Ovary (tissue), 9 donors: ENCODE data around the gene PTPRH. TPM values are rescaled to one million over a fixed set of nuclear protein-coding genes. Genes with fewer than 3 reads are reported as not detected.

Experiments
- DNase-seq, 5 donors: peaks; one replicate each; pipeline ENCODE4 v3.0.0-alpha.2; 2019 to 2020
- H3K27ac ChIP-seq, 2 donors: fragments of 200-600 bp; one replicate each; pipeline versions ENCODE4 v1.5.1 to v1.8.0; 2019 to 2022
- H3K27me3 ChIP-seq: fragments of 200-600 bp; one replicate; pipeline ENCODE4 v1.8.0; 2022
- H3K36me3 ChIP-seq: fragments of 200-600 bp; sonication (generic); one replicate; pipeline ENCODE4 v1.5.1; 2019
- H3K4me1 ChIP-seq: one replicate; pipeline ENCODE4 v1.8.1; 2013; ENCODE audit warnings: mild to moderate bottlenecking, moderate library complexity; ENCODE audit not compliant: insufficient read depth
- H3K4me3 ChIP-seq: fragments of 200-600 bp; sonication (generic); one replicate; pipeline ENCODE4 v1.5.1; 2017
- H3K9me3 ChIP-seq, 2 donors: fragments of 200-600 bp in 1 of 2; sonication (generic) in 1 of 2; one replicate each; pipeline versions ENCODE4 v1.5.1 to v1.8.1; 2013 to 2019; ENCODE audit warnings: mild to moderate bottlenecking in 1 of 2, moderate library complexity in 1 of 2
- CTCF ChIP-seq, 3 donors: fragments of 450-650 bp in 2 of 3; fragments of 200-600 bp in 1 of 3; IDR thresholded peaks; one replicate each; pipeline versions ENCODE4 v1.5.1 to v1.8.0; 2016 to 2022; ENCODE audit warnings: antibody characterized with exemption in 3 of 3, mild to moderate bottlenecking in 1 of 3
- EP300 ChIP-seq: sonication (generic); formaldehyde crosslinking; IDR thresholded peaks from one replicate; pipeline ENCODE4 v1.6.1; 2017; ENCODE audit warnings: antibody characterized with exemption
- POLR2A ChIP-seq: fragments of 450-650 bp; IDR thresholded peaks from one replicate; pipeline ENCODE4 v1.6.1; 2017; ENCODE audit warnings: antibody characterized with exemption, mild to moderate bottlenecking, moderate library complexity
- WGBS, 3 donors: extraction: QIAGEN DNeasy Blood & Tissue Kit in 1 of 3; methylation state at CpG; one replicate each; pipeline versions ENCODE4 v1.1.5 to v1.1.7; 2013 to 2017; 5-methylcytosine and 5-hydroxymethylcytosine counted together
- intact Hi-C, 4 donors: fragments of 100-400 bp; cut with DNase I; formaldehyde crosslinking; loops; one replicate each; pipeline versions ENCODE4 v1.11.0 to v1.15.1; 2022 to 2023
- microRNA-seq, 3 donors: library from miRNA; unstranded; fragments of <30 nt; microRNA quantifications; one replicate each; pipeline versions ENCODE4 to v1.2.0, GENCODE V29; 2019 to 2020
- polyA plus RNA-seq, 2 donors: library from polyadenylated mRNA; stranded (reverse); fragments of 200-250 nt in 1 of 2; fragments of 350-450 nt in 1 of 2; fragmentation: Illumina TruSeq in 1 of 2; extraction: RNeasy Lipid Tissue Mini Kit (QIAGEN cat#74804) in 1 of 2; gene quantifications; one replicate each; pipeline ENCODE4 v1.2.3, GENCODE V29; 2013 to 2014
- small RNA-seq: library from RNA; depleted of rRNA; stranded (forward); fragments of <200 nt; gene quantifications from one replicate; pipeline ENCODE3, GENCODE V24; 2016
- total RNA-seq, 7 donors: library from RNA; depleted of rRNA in 2 of 7; stranded (reverse); fragments of >200 nt in 2 of 7; fragmentation: NEBNext Ultra II Directional in 3 of 7; extraction: Animal tissue kit (Norgen Biotek cat#: 25700) in 3 of 7; gene quantifications; one replicate each; pipeline versions ENCODE4 v1.1.0 to v1.2.4, GENCODE V29; 2016 to 2023
- donor health status: DM: no; HTN: no; CAD: no; lungs with moderate emphysema.
- donor health status: DM: no; HTN: no; CAD: no.
- donor health status: Bipolar disorder and iron deficiency.
- donor health status: DM: yes; HTN: yes; CAD: no.
- donor health status: DM: no; HTN: no; CAD: no.
- donor health status: DM: yes; HTN: yes; CAD: no.

PTPRH gene
- total and polyA plus RNA-seq, 9 donors = 0.23 to 4.6 (median 1.2) TPM

- Histone ChIP-seq H3K9me3 (no peaks in the 10 kb centered on the region), H3K27me3 (no peaks in the 10 kb centered on the region), H3K4me1 (no peaks in the 10 kb centered on the region), H3K4me3 (no peak overlapping the region), H3K36me3 (no peaks in the 10 kb centered on the region), H3K27ac (no peak overlapping the region)
- WGBS, 3 donors = 24 to 59% (median 46%) methylated on average over 14 of the region's 14 CpGs
- intact Hi-C loops = no loop called here
- no peak for DNase-seq
- TF ChIP-seq EP300 (no peak), CTCF (IDR thresholded peaks at IDR 0.05) (no peak), POLR2A (no peak)
Measured at GRCh38 chr19:55132453-55133129, 76.7 kb downstream of the PTPRH start.

- Histone ChIP-seq H3K9me3 (no peaks in the 10 kb centered on the region), H3K4me3 (no peak overlapping the region), H3K36me3 (no peaks in the 10 kb centered on the region), H3K27me3 (no peaks in the 10 kb centered on the region), H3K27ac (no peak overlapping the region), H3K4me1 (no peaks in the 10 kb centered on the region)
- WGBS, 3 donors = 78 to 88% (median 84%) methylated on average over 16 of the region's 16 CpGs
- TF ChIP-seq EP300 (no peak), POLR2A (no peak), CTCF (IDR thresholded peaks at IDR 0.05) (no peak)
- intact Hi-C loops = no loop called here
- DNase-seq = no peak
Measured at GRCh38 chr19:55131421-55131820, 77.9 kb downstream of the PTPRH start.

Small RNA genes within 50 kb of the gene (microRNA-seq; reads per million reads assigned to microRNA genes)
- 0 to 0.95 (median 0.71) reads per million in 3 donors for gene MIR6802
- gene MIR6803 = 1.8 to 8.0 (median 3.0) reads per million in 3 donors
- gene MIR6804 = 0 to 0.63 (median 0.38) reads per million in 3 donors

Small RNA genes within 50 kb of the gene (small RNA-seq; reads per million reads assigned to genes)
- not detected for gene MIR6802
- not detected for gene MIR6803
- not detected for gene MIR6804
- not detected for gene RF01210

Other genes with a start within 250 kb of the PTPRH start
- 1 to 10 TPM in 3 of 7 donors, under 1 TPM in 3, not detected in 1; 0.15 to 3.8 (median 1.5) TPM for gene NLRP2, start 243.1 kb downstream of the PTPRH start, total RNA-seq
- 1 to 10 TPM; 1.6 to 4.2 TPM for gene NLRP2, start 243.1 kb downstream of the PTPRH start, polyA plus RNA-seq
- 1 to 10 TPM in 1 of 7 donors, under 1 TPM in 5, not detected in 1; 0.35 to 1.6 (median 0.57) TPM for gene GP6, start 171.2 kb downstream of the PTPRH start, total RNA-seq
- under 1 TPM; 0.16 to 0.20 TPM for gene GP6, start 171.2 kb downstream of the PTPRH start, polyA plus RNA-seq
- 10 to 100 TPM in 6 of 7 donors, 1 to 10 TPM in 1; 7.8 to 17.3 (median 12.0) TPM for gene RDH13, start 146.4 kb downstream of the PTPRH start, total RNA-seq
- gene RDH13, start 146.4 kb downstream of the PTPRH start, polyA plus RNA-seq = 10 to 100 TPM in 1 of 2 donors, 1 to 10 TPM in 1; 8.3 to 10.1 TPM
- gene EPS8L1, start 133.6 kb downstream of the PTPRH start, total RNA-seq = 100 to 1,000 TPM in 1 of 7 donors, 10 to 100 TPM in 2, 1 to 10 TPM in 3, under 1 TPM in 1; 0.88 to 142 (median 9.5) TPM
- gene EPS8L1, start 133.6 kb downstream of the PTPRH start, polyA plus RNA-seq = 1 to 10 TPM in 1 of 2 donors, under 1 TPM in 1; 0.87 to 2.8 TPM
- gene PPP1R12C, start 91.9 kb downstream of the PTPRH start, total RNA-seq = 100 to 1,000 TPM in 4 of 7 donors, 10 to 100 TPM in 3; 45.4 to 152 (median 110) TPM
- gene PPP1R12C, start 91.9 kb downstream of the PTPRH start, polyA plus RNA-seq = 100 to 1,000 TPM in 1 of 2 donors, 10 to 100 TPM in 1; 21.4 to 118 TPM
- gene TNNT1, start 60.3 kb downstream of the PTPRH start, total RNA-seq = 1 to 10 TPM in 4 of 7 donors, not detected in 3; 2.0 to 3.6 (median 2.8) TPM
- 1 to 10 TPM in 1 of 2 donors, not detected in 1; 1.3 TPM for gene TNNT1, start 60.3 kb downstream of the PTPRH start, polyA plus RNA-seq
- gene TNNI3, start 51.8 kb downstream of the PTPRH start, total RNA-seq = 10 to 100 TPM in 1 of 7 donors, 1 to 10 TPM in 1, under 1 TPM in 3, not detected in 2; 0.62 to 10.2 (median 0.87) TPM
- gene TNNI3, start 51.8 kb downstream of the PTPRH start, polyA plus RNA-seq = 10 to 100 TPM in 1 of 2 donors, 1 to 10 TPM in 1; 2.4 to 14.4 TPM
- 10 to 100 TPM in 1 of 7 donors, 1 to 10 TPM in 3, under 1 TPM in 1, not detected in 2; 0.48 to 34.8 (median 2.7) TPM for gene DNAAF3, start 42.9 kb downstream of the PTPRH start, total RNA-seq
- under 1 TPM; 0.16 to 0.72 TPM for gene DNAAF3, start 42.9 kb downstream of the PTPRH start, polyA plus RNA-seq
- 1 to 10 TPM in 1 of 7 donors, under 1 TPM in 3, not detected in 3; 0.08 to 2.3 (median 0.46) TPM for gene SYT5, start 29.2 kb downstream of the PTPRH start, total RNA-seq
- not detected for gene SYT5, start 29.2 kb downstream of the PTPRH start, polyA plus RNA-seq
- 1 to 10 TPM; 2.6 to 4.9 (median 3.5) TPM for gene TMEM86B, start 19.3 kb upstream of the PTPRH start, total RNA-seq
- gene TMEM86B, start 19.3 kb upstream of the PTPRH start, polyA plus RNA-seq = 1 to 10 TPM in 1 of 2 donors, not detected in 1; 3.0 TPM
- 10 to 100 TPM; 14.1 to 52.2 (median 46.3) TPM for gene PPP6R1, start 49.5 kb upstream of the PTPRH start, total RNA-seq
- 10 to 100 TPM; 21.3 to 26.9 TPM for gene PPP6R1, start 49.5 kb upstream of the PTPRH start, polyA plus RNA-seq
- gene HSPBP1, start 70.6 kb upstream of the PTPRH start, total RNA-seq = 10 to 100 TPM; 20.5 to 40.7 (median 31.8) TPM
- gene HSPBP1, start 70.6 kb upstream of the PTPRH start, polyA plus RNA-seq = 10 to 100 TPM in 1 of 2 donors, 1 to 10 TPM in 1; 3.6 to 36.5 TPM
- 10 to 100 TPM in 1 of 7 donors, 1 to 10 TPM in 6; 1.9 to 11.3 (median 4.8) TPM for gene BRSK1, start 74.5 kb upstream of the PTPRH start, total RNA-seq
- 1 to 10 TPM; 2.3 to 5.0 TPM for gene BRSK1, start 74.5 kb upstream of the PTPRH start, polyA plus RNA-seq
- gene TMEM150B, start 115.8 kb upstream of the PTPRH start, total RNA-seq = 1 to 10 TPM in 3 of 7 donors, under 1 TPM in 4; 0.36 to 3.9 (median 0.79) TPM
- gene TMEM150B, start 115.8 kb upstream of the PTPRH start, polyA plus RNA-seq = under 1 TPM; 0.55 to 0.73 TPM
- gene KMT5C, start 130.4 kb upstream of the PTPRH start, total RNA-seq = 10 to 100 TPM in 6 of 7 donors, 1 to 10 TPM in 1; 8.1 to 26.2 (median 12.6) TPM
- gene KMT5C, start 130.4 kb upstream of the PTPRH start, polyA plus RNA-seq = 10 to 100 TPM in 1 of 2 donors, under 1 TPM in 1; 0.37 to 11.9 TPM
- gene COX6B2, start 145.2 kb upstream of the PTPRH start, total RNA-seq = 1 to 10 TPM in 1 of 7 donors, under 1 TPM in 5, not detected in 1; 0.20 to 1.5 (median 0.46) TPM
- gene COX6B2, start 145.2 kb upstream of the PTPRH start, polyA plus RNA-seq = under 1 TPM in 1 of 2 donors, not detected in 1; 0.10 TPM
- gene GARIN5B, start 153.8 kb upstream of the PTPRH start, total RNA-seq = not detected
- not detected for gene GARIN5B, start 153.8 kb upstream of the PTPRH start, polyA plus RNA-seq
- gene IL11, start 161.0 kb upstream of the PTPRH start, total RNA-seq = 1 to 10 TPM in 1 of 7 donors, under 1 TPM in 1, not detected in 5; 0.11 to 1.3 TPM
- under 1 TPM in 1 of 2 donors, not detected in 1; 0.08 TPM for gene IL11, start 161.0 kb upstream of the PTPRH start, polyA plus RNA-seq
- gene TMEM190, start 167.3 kb upstream of the PTPRH start, total RNA-seq = 10 to 100 TPM in 1 of 7 donors, 1 to 10 TPM in 3, under 1 TPM in 1, not detected in 2; 0.72 to 45.1 (median 2.5) TPM
- gene TMEM190, start 167.3 kb upstream of the PTPRH start, polyA plus RNA-seq = not detected
- 10 to 100 TPM in 1 of 7 donors, 1 to 10 TPM in 5, under 1 TPM in 1; 0.93 to 31.2 (median 2.5) TPM for gene TMEM238, start 174.8 kb upstream of the PTPRH start, total RNA-seq
- under 1 TPM in 1 of 2 donors, not detected in 1; 0.10 TPM for gene TMEM238, start 174.8 kb upstream of the PTPRH start, polyA plus RNA-seq
- 1,000 to 10,000 TPM in 5 of 7 donors, 100 to 1,000 TPM in 2; 604 to 2,543 (median 2,257) TPM for gene RPL28, start 176.4 kb upstream of the PTPRH start, total RNA-seq
- 1,000 to 10,000 TPM in 1 of 2 donors, 100 to 1,000 TPM in 1; 391 to 2,645 TPM for gene RPL28, start 176.4 kb upstream of the PTPRH start, polyA plus RNA-seq
- 10 to 100 TPM; 10.0 to 30.1 (median 17.9) TPM for gene UBE2S, start 198.3 kb upstream of the PTPRH start, total RNA-seq
- gene UBE2S, start 198.3 kb upstream of the PTPRH start, polyA plus RNA-seq = 1 to 10 TPM; 3.2 to 8.2 TPM
- not detected for gene SHISA7, start 233.8 kb upstream of the PTPRH start, total RNA-seq
- not detected for gene SHISA7, start 233.8 kb upstream of the PTPRH start, polyA plus RNA-seq